KMS-11 (cell line): Measurements from ENCODE around the gene CDH4.

Source experiments
- H2AFZ ChIP-seq: fragments of 200-600 bp; sonication (generic); 2 replicates; pipeline ENCODE4 v1.6.1; 2016; ENCODE audit warnings: antibody characterized with exemption, mixed run types, low read depth
- H3K27ac ChIP-seq: fragments of 200-600 bp; sonication (generic); 2 replicates; pipeline ENCODE4 v1.6.1; 2016; ENCODE audit warnings: mild to moderate bottlenecking, mixed run types
- H3K27me3 ChIP-seq: fragments of 200-600 bp; sonication (generic); 2 replicates; pipeline ENCODE4 v1.6.1; 2017; ENCODE audit warnings: mild to moderate bottlenecking, low read depth, mixed run types, moderate library complexity; ENCODE audit not compliant: insufficient read depth
- H3K36me3 ChIP-seq: fragments of 200-600 bp; sonication (generic); 2 replicates; pipeline ENCODE4 v1.6.1; 2017; ENCODE audit warnings: mild to moderate bottlenecking, mixed run types; ENCODE audit not compliant: insufficient read depth
- H3K4me1 ChIP-seq: fragments of 200-600 bp; sonication (generic); 2 replicates; pipeline ENCODE4 v1.6.1; 2016; ENCODE audit warnings: mild to moderate bottlenecking, low read depth, mixed run types; ENCODE audit not compliant: poor library complexity, severe bottlenecking
- H3K4me2 ChIP-seq: fragments of 200-600 bp; sonication (generic); 2 replicates; pipeline ENCODE4 v1.7.0; 2016; ENCODE audit warnings: mild to moderate bottlenecking, mixed run types
- H3K4me3 ChIP-seq: fragments of 200-600 bp; sonication (generic); IDR thresholded peaks from 2 replicates; pipeline ENCODE4 v1.6.1; 2017; ENCODE audit warnings: low read depth, low read length, mixed read lengths; ENCODE audit not compliant: insufficient read depth
- H3K79me2 ChIP-seq: fragments of 200-600 bp; sonication (generic); 2 replicates; pipeline ENCODE4 v1.6.1; 2016; ENCODE audit warnings: low read depth, mixed run types; ENCODE audit not compliant: insufficient read depth
- H3K9ac ChIP-seq: fragments of 200-600 bp; sonication (generic); 2 replicates; pipeline ENCODE4 v1.6.1; 2016; ENCODE audit warnings: mild to moderate bottlenecking, mixed run types
- H4K20me1 ChIP-seq: fragments of 200-600 bp; sonication (generic); 2 replicates; pipeline ENCODE4 v1.6.1; 2016; ENCODE audit warnings: mild to moderate bottlenecking, mixed run types; ENCODE audit not compliant: insufficient read depth
- CTCF ChIP-seq: fragments of 200-600 bp; sonication (generic); conservative IDR thresholded peaks from 2 replicates; pipeline ENCODE4 v1.6.1; 2017; ENCODE audit warnings: low read depth, mild to moderate bottlenecking, antibody characterized with exemption, low read length, moderate library complexity, mixed read lengths

The CDH4 gene

GRCh38 chr20:61903575-61904340 lies 651.7 kb downstream of the CDH4 start:
- Histone ChIP-seq H4K20me1 (no peaks in the 10 kb centered on the region), H3K27ac (no peak overlapping the region), H3K4me3 (no peak overlapping the region), H3K9ac (no peak overlapping the region), H3K4me1 (no peaks in the 10 kb centered on the region), H3K36me3 (no peaks in the 10 kb centered on the region), H3K4me2 (no peak overlapping the region), H2AFZ (no peak overlapping the region), H3K79me2 (no peaks in the 10 kb centered on the region), H3K27me3 (peaks cover 89% of the 10 kb centered on the region)
- TF ChIP-seq CTCF, result no peak

GRCh38 chr20:61904456-61904855 lies 652.4 kb downstream of the CDH4 start:
- Histone ChIP-seq H3K4me3 (no peak overlapping the region), H3K27me3 (peaks cover 89% of the 10 kb centered on the region), H4K20me1 (no peaks in the 10 kb centered on the region), H3K79me2 (no peaks in the 10 kb centered on the region), H3K4me2 (no peak overlapping the region), H3K9ac (no peak overlapping the region), H2AFZ (no peak overlapping the region), H3K36me3 (no peaks in the 10 kb centered on the region), H3K27ac (no peak overlapping the region), H3K4me1 (no peaks in the 10 kb centered on the region)
- no peak for TF ChIP-seq CTCF

- Histone ChIP-seq H3K9ac (no peak overlapping the region), H3K79me2 (no peaks in the 10 kb centered on the region), H3K4me2 (no peak overlapping the region), H3K4me3 (no peak overlapping the region), H3K4me1 (no peaks in the 10 kb centered on the region), H3K27ac (no peak overlapping the region), H4K20me1 (no peaks in the 10 kb centered on the region), H3K27me3 (peaks cover 87% of the 10 kb centered on the region), H2AFZ (no peak overlapping the region), H3K36me3 (no peaks in the 10 kb centered on the region)
- no peak for TF ChIP-seq CTCF
Measured at GRCh38 chr20:61905781-61906523, 653.9 kb downstream of the CDH4 start.

GRCh38 chr20:61907081-61907891 lies 655.2 kb downstream of the CDH4 start:
- H3K36me3 ChIP-seq, result no peaks in the 10 kb centered on the region
- no peaks in the 10 kb centered on the region for H4K20me1 ChIP-seq
- no peak overlapping the region for H3K4me2 ChIP-seq
- H3K27me3 ChIP-seq, result peaks cover 83% of the 10 kb centered on the region
- no peaks in the 10 kb centered on the region for H3K4me1 ChIP-seq
- no peak overlapping the region for H3K27ac ChIP-seq
- H3K9ac ChIP-seq, result no peak overlapping the region
- no peaks in the 10 kb centered on the region for H3K79me2 ChIP-seq
- TF ChIP-seq CTCF, result no peak
- H3K4me3 ChIP-seq, result no peak overlapping the region
- no peak overlapping the region for H2AFZ ChIP-seq
